Endothelial cell of umbilical vein (primary cell): ENCODE data around the gene GPR137B. TPM values are rescaled to one million over a fixed set of nuclear protein-coding genes. Genes with fewer than 3 reads are reported as not detected.

Experiments
- BruUV-seq: library from RNA; stranded (reverse); fragments of 400-500 nt; replicated peaks from 2 replicates; lab custom pipeline; 2021; lab: Mats Ljungman, UMichigan
- CTCF ChIA-PET: fragments of 300-600, 350-600 bp; sonication (Branson Sonifier 250); formaldehyde crosslinking; loops from one replicate; lab custom pipeline; 2021; ENCODE audit warnings: antibody characterized with exemption, inconsistent platforms; lab: Charles Lee
- POLR2A ChIA-PET: fragments of 300-600, 350-600 bp; sonication (Branson Sonifier 250); formaldehyde crosslinking; loops from one replicate; lab custom pipeline; 2021; ENCODE audit warnings: antibody characterized with exemption, inconsistent platforms; lab: Charles Lee
- DNase-seq: peaks from one replicate; pipeline ENCODE4 v3.0.0-alpha.2; 2011; ENCODE audit warnings: low read depth, low spot score
- FAIRE-seq: peaks from 2 replicates; lab custom pipeline; 2011; peaks lifted over from hg19 to GRCh38; lab: Jason Lieb, UNC
- H2AFZ ChIP-seq: 2 replicates; pipeline ENCODE4 v1.6.0; 2012; ENCODE audit warnings: low read depth, low read length, control low read depth, inconsistent platforms
- H3K27ac ChIP-seq: 2 replicates; pipeline ENCODE4 v1.5.1; 2011; ENCODE audit warnings: low read depth, mild to moderate bottlenecking, control low read depth, low read length, moderate library complexity; ENCODE audit not compliant: insufficient read depth
- H3K27me3 ChIP-seq, 2 experiments: 2 replicates each; pipeline versions ENCODE4 v1.6.0 to v1.6.1; 2011; ENCODE audit warnings: low read length in 2 of 2, mixed read lengths in 1 of 2; ENCODE audit not compliant: control insufficient read depth in 2 of 2, insufficient read depth in 2 of 2
- H3K36me3 ChIP-seq, 2 experiments: 2 replicates in 1 of 2; 3 replicates in 1 of 2; pipeline ENCODE4 v1.5.1; 2011; ENCODE audit warnings: low read length in 2 of 2, mild to moderate bottlenecking in 1 of 2, moderate library complexity in 1 of 2; ENCODE audit not compliant: control insufficient read depth in 2 of 2, insufficient read depth in 2 of 2; ENCODE audit errors: extremely low read depth in 1 of 2
- H3K4me1 ChIP-seq: 3 replicates; pipeline ENCODE4 v1.5.1; 2011; ENCODE audit warnings: mild to moderate bottlenecking, low read length; ENCODE audit not compliant: control insufficient read depth, insufficient read depth; ENCODE audit errors: extremely low read depth
- H3K4me2 ChIP-seq: 2 replicates; pipeline ENCODE4 v1.6.1; 2011; ENCODE audit warnings: low read length, control low read depth, mixed read lengths; ENCODE audit not compliant: insufficient read depth
- H3K4me3 ChIP-seq, 3 experiments: fragments of 200-600 bp in 1 of 3; sonication (generic), shearing (Covaris generic) in 1 of 3; replicated peaks in 1 of 3; 2 replicates each; pipeline ENCODE4 v1.5.1; 2011 to 2016; ENCODE audit warnings: control low read depth in 3 of 3, low read length in 3 of 3, mild to moderate bottlenecking in 2 of 3, inconsistent platforms in 1 of 3, low read depth in 1 of 3, moderate library complexity in 1 of 3; ENCODE audit not compliant: insufficient read depth in 1 of 3
- H3K79me2 ChIP-seq: 2 replicates; pipeline ENCODE4 v1.6.0; 2012; ENCODE audit warnings: low read length, inconsistent platforms; ENCODE audit not compliant: control insufficient read depth, insufficient read depth
- H3K9ac ChIP-seq: replicated peaks from 2 replicates; pipeline ENCODE3; 2011; ENCODE audit warnings: low read length, control low read depth; ENCODE audit not compliant: insufficient read depth; ENCODE audit errors: extremely low read depth
- H3K9me1 ChIP-seq: replicated peaks from 3 replicates; pipeline ENCODE4 v1.6.0; 2011; ENCODE audit warnings: mild to moderate bottlenecking, low read length; ENCODE audit not compliant: control insufficient read depth, insufficient read depth; ENCODE audit errors: extremely low read depth
- H3K9me3 ChIP-seq: replicated peaks from 2 replicates; pipeline ENCODE4 v1.5.1; 2012; ENCODE audit warnings: low read length, inconsistent platforms; ENCODE audit not compliant: control insufficient read depth, insufficient read depth
- H4K20me1 ChIP-seq: replicated peaks from 2 replicates; pipeline ENCODE3; 2011; ENCODE audit warnings: mild to moderate bottlenecking, low read length; ENCODE audit not compliant: control insufficient read depth, insufficient read depth; ENCODE audit errors: extremely low read depth
- CTCF ChIP-seq, 2 donors: IDR thresholded peaks; 1 replicate in 1 of 2; 2 replicates in 1 of 2; pipeline ENCODE4 v1.5.1; 2011; ENCODE audit warnings: low read length in 2 of 2, mild to moderate bottlenecking in 2 of 2, moderate library complexity in 2 of 2, control low read depth in 1 of 2, inconsistent platforms in 1 of 2, low read depth in 1 of 2; ENCODE audit not compliant: insufficient read depth in 1 of 2; ENCODE audit errors: extremely low read depth in 1 of 2
- EZH2 ChIP-seq: IDR thresholded peaks from 2 replicates; pipeline ENCODE4 v1.6.1; 2012; ENCODE audit warnings: borderline replicate concordance, low read depth, mild to moderate bottlenecking, moderate library complexity, low read length, inconsistent platforms; ENCODE audit not compliant: severe bottlenecking
- FOS ChIP-seq: IDR thresholded peaks from 2 replicates; pipeline ENCODE4 v1.6.1; 2011; ENCODE audit warnings: mild to moderate bottlenecking, low read length, moderate library complexity, borderline replicate concordance; ENCODE audit not compliant: insufficient read depth
- GATA2 ChIP-seq: IDR thresholded peaks from 2 replicates; pipeline ENCODE4 v1.7.0; 2011; ENCODE audit warnings: low read depth, mild to moderate bottlenecking, moderate library complexity, mixed read lengths, low read length; ENCODE audit not compliant: insufficient read length, insufficient read depth
- JUN ChIP-seq: IDR thresholded peaks from 2 replicates; pipeline ENCODE4 v1.6.1; 2011; ENCODE audit warnings: borderline replicate concordance, low read depth; ENCODE audit not compliant: insufficient read length, insufficient read depth
- MAX ChIP-seq: IDR thresholded peaks from 2 replicates; pipeline ENCODE4 v1.6.1; 2011; ENCODE audit not compliant: insufficient read depth, insufficient read length
- MYC ChIP-seq: IDR thresholded peaks from one replicate; pipeline ENCODE4 v1.6.1; 2011; ENCODE audit warnings: mild to moderate bottlenecking, low read depth, low read length
- POLR2A ChIP-seq: IDR thresholded peaks from 2 replicates; pipeline ENCODE4 v1.6.1; 2012; ENCODE audit warnings: low read depth, mild to moderate bottlenecking, control low read depth, low read length
- POLR2AphosphoS5 ChIP-seq: IDR thresholded peaks from 2 replicates; pipeline ENCODE4 v1.6.1; 2012; ENCODE audit warnings: low read depth, mild to moderate bottlenecking, control low read depth, low read length, moderate library complexity; ENCODE audit not compliant: insufficient read depth
- dilution Hi-C: fragments of 300-500 bp; cut with MboI; formaldehyde crosslinking; loops from one replicate; pipeline ENCODE4 v1.15.0; 2019; ENCODE audit warnings: low sequenced_read_pairs; ENCODE audit not compliant: extremely low pct_ligation_motif_present
- intact Hi-C: fragments of 100-400 bp; cut with micrococcal nuclease; formaldehyde crosslinking; loops from one replicate; pipeline ENCODE4 v1.10.0; 2022
- polyA plus RNA-seq, 4 experiments: library from polyadenylated mRNA; depleted of rRNA in 3 of 4; stranded (reverse) in 3 of 4; unstranded in 1 of 4; fragments of >200 nt; gene quantifications; 2 replicates each; pipeline versions ENCODE4 v1.2.1 to v1.2.3, GENCODE V29; 2011 to 2012; ENCODE audit warnings: missing spikeins in 1 of 4
- total RNA-seq: library from RNA; stranded (reverse); gene quantifications from 2 replicates; pipeline ENCODE4 v1.2.3, GENCODE V29; 2021

GPR137B gene
- total and polyA plus RNA-seq, 2 donors (not counting 3 experiments of a cell fraction or from before 2014, with no cell fraction given) = 7.8 to 11.9 TPM

GRCh38 chr1:236175642-236176336 is 33.5 kb downstream of the GPR137B start:
- Histone ChIP-seq H3K79me2 (no peaks in the 10 kb centered on the region), H3K4me1 (no peaks in the 10 kb centered on the region), H3K4me3 (no peak overlapping the region), H3K9me3 (no peaks in the 10 kb centered on the region), H2AFZ (no peak overlapping the region), H3K9ac (no peak overlapping the region), H3K36me3 (peaks cover 0 to 2% of the 10 kb centered on the region in 2 experiments), H4K20me1 (no peaks in the 10 kb centered on the region), H3K4me2 (no peak overlapping the region), H3K27me3 (no peaks in the 10 kb centered on the region), H3K9me1 (no peaks in the 10 kb centered on the region), H3K27ac (no peak overlapping the region)
- CTCF ChIA-PET = no interaction called here
- DNase-seq (no peak), FAIRE-seq (no peak)
- TF ChIP-seq MYC (no peak), EZH2 (no peak), MAX (no peak), POLR2AphosphoS5 (no peak), GATA2 (no peak), FOS (no peak), JUN (no peak), CTCF (IDR thresholded peaks at IDR 0.05; ENCODE audit: extremely low read depth in 1 of 2, insufficient read depth in 1 of 2, low read depth in 1 of 2, low read length in 2 of 2) (no peak), POLR2A (no peak)
- no TSS peak for BruUV-seq
- intact Hi-C loops (no loop called here), dilution Hi-C loops (no loop called here)
- POLR2A ChIA-PET = no interaction called here
